Measurements from ENCODE around the gene MAP4K5. TPM values are rescaled to one million over a fixed set of nuclear protein-coding genes. Genes with fewer than 3 reads are reported as not detected.

The MAP4K5 gene
- polyA plus RNA-seq, 3 donors = 5.0 to 9.1 (median 7.7) TPM

GRCh38 chr14:50471838-50472465 lies 60.4 kb downstream of the MAP4K5 start:
- peaks cover 67 to 83% of the 10 kb centered on the region in 2 donors for H3K36me3 Mint-ChIP-seq
- no peak for TF ChIP-seq CTCF (IDR thresholded peaks at IDR 0.05)
- peaks cover 11 to 42% of the 10 kb centered on the region in 2 donors for H3K9me3 ChIP-seq (replicated peaks in 1 of 2; ENCODE audit: control insufficient read depth in 1 of 2, insufficient read depth in 1 of 2, low read length in 2 of 2)

GRCh38 chr14:50469982-50470381 lies 62.4 kb downstream of the MAP4K5 start:
- intact Hi-C loops (cut with micrococcal nuclease) = no loop called here
- H3K36me3 ChIP-seq (replicated peaks in 1 of 2; ENCODE audit: control insufficient read depth in 1 of 2, insufficient read depth in 2 of 2, low read length in 2 of 2) = peaks cover 66 to 87% of the 10 kb centered on the region in 2 donors

More at GRCh38 chr14:50471838-50472465, 60.4 kb downstream of the MAP4K5 start:
- Mint-ChIP-seq H3K4me1 (no peaks in the 10 kb centered on the region), H3K9me3 (peaks cover 20 to 44% (median 30%) of the 10 kb centered on the region in 7 donors), H3K4me3 (no peak overlapping the region), H3K27me3 (ENCODE audit: low read depth in 3 of 3) (peaks cover 0 to 2% (median 0%) of the 10 kb centered on the region in 3 donors), H3K27ac (no peak overlapping the region)
- no peak overlapping the region for H3K9ac ChIP-seq (ENCODE audit: insufficient read depth, low read length, poor library complexity, severe bottlenecking)
- H4K20me1 ChIP-seq (ENCODE audit: insufficient read depth, low read length) = no peaks in the 10 kb centered on the region
- H3K79me2 ChIP-seq (ENCODE audit: insufficient read depth, low read length) = no peaks in the 10 kb centered on the region
- no peaks in the 10 kb centered on the region for H3K4me1 ChIP-seq (ENCODE audit: control insufficient read depth in 1 of 2, insufficient read depth in 2 of 2, low read length in 2 of 2)
- H3K4me3 ChIP-seq (replicated peaks in 1 of 3; ENCODE audit: low read depth in 2 of 3, low read length in 3 of 3) = no peak overlapping the region
- no peaks in the 10 kb centered on the region for H3K27me3 ChIP-seq (ENCODE audit: control insufficient read depth in 2 of 2, insufficient read depth in 2 of 2, low read length in 2 of 2)
- no peak for DNase-seq
- no CpG with 5 or more reads among the region's 6 CpGs for WGBS (ENCODE audit: insufficient coverage)
- no peak overlapping the region for H3K27ac ChIP-seq (ENCODE audit: low read depth in 1 of 2, low read length in 2 of 2)
- no peak overlapping the region for H3K4me2 ChIP-seq (replicated peaks; ENCODE audit: extremely low read depth, low read length, poor library complexity, severe bottlenecking)
- intact Hi-C loops (cut with micrococcal nuclease) = no loop called here
- H3K36me3 ChIP-seq (replicated peaks in 1 of 2; ENCODE audit: control insufficient read depth in 1 of 2, insufficient read depth in 2 of 2, low read length in 2 of 2) = peaks cover 67 to 91% of the 10 kb centered on the region in 2 donors
- H2AFZ ChIP-seq (ENCODE audit: insufficient read depth, low read depth, low read length, poor library complexity, severe bottlenecking) = no peak overlapping the region

More at GRCh38 chr14:50469982-50470381, 62.4 kb downstream of the MAP4K5 start:
- TF ChIP-seq CTCF (IDR thresholded peaks at IDR 0.05) = no peak
- no peaks in the 10 kb centered on the region for H3K4me1 Mint-ChIP-seq
- peaks cover 0 to 2% (median 0%) of the 10 kb centered on the region in 3 donors for H3K27me3 Mint-ChIP-seq (ENCODE audit: low read depth in 3 of 3)
- Histone ChIP-seq H3K27me3 (ENCODE audit: control insufficient read depth in 2 of 2, insufficient read depth in 2 of 2, low read length in 2 of 2) (no peaks in the 10 kb centered on the region), H3K79me2 (ENCODE audit: insufficient read depth, low read length) (no peaks in the 10 kb centered on the region), H3K4me3 (replicated peaks in 1 of 3; ENCODE audit: low read depth in 2 of 3, low read length in 3 of 3) (no peak overlapping the region), H3K9ac (ENCODE audit: insufficient read depth, low read length, poor library complexity, severe bottlenecking) (no peak overlapping the region), H3K4me2 (replicated peaks; ENCODE audit: extremely low read depth, low read length, poor library complexity, severe bottlenecking) (no peak overlapping the region), H4K20me1 (ENCODE audit: insufficient read depth, low read length) (no peaks in the 10 kb centered on the region), H3K27ac (ENCODE audit: low read depth in 1 of 2, low read length in 2 of 2) (no peak overlapping the region), H3K9me3 (replicated peaks in 1 of 2; ENCODE audit: control insufficient read depth in 1 of 2, insufficient read depth in 1 of 2, low read length in 2 of 2) (peaks cover 8 to 42% of the 10 kb centered on the region in 2 donors), H3K4me1 (ENCODE audit: control insufficient read depth in 1 of 2, insufficient read depth in 2 of 2, low read length in 2 of 2) (no peaks in the 10 kb centered on the region), H2AFZ (ENCODE audit: insufficient read depth, low read depth, low read length, poor library complexity, severe bottlenecking) (no peak overlapping the region)
- no peak overlapping the region for H3K27ac Mint-ChIP-seq
- no CpG with 5 or more reads among the region's 1 CpG for WGBS (ENCODE audit: insufficient coverage)
- no peak for DNase-seq
- peaks cover 70 to 82% of the 10 kb centered on the region in 2 donors for H3K36me3 Mint-ChIP-seq
- H3K9me3 Mint-ChIP-seq = peaks cover 20 to 42% (median 27%) of the 10 kb centered on the region in 7 donors
- H3K4me3 Mint-ChIP-seq = no peak overlapping the region

All from CD14-positive monocyte (primary cell).